NAMALWA (cell line): ENCODE results near the gene DEFB119.
"Not testable (repeated sequence)": the region's sequence is repeated elsewhere in the genome, so short reads cannot be mapped to it uniquely, and the experiment has no call there.

Source experiments
- DNase-seq: peaks from one replicate; pipeline ENCODE4 v3.0.0-alpha.2; 2015; ENCODE audit warnings: low spot score

DEFB119 gene, protein sequence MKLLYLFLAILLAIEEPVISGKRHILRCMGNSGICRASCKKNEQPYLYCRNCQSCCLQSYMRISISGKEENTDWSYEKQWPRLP

DNA sequence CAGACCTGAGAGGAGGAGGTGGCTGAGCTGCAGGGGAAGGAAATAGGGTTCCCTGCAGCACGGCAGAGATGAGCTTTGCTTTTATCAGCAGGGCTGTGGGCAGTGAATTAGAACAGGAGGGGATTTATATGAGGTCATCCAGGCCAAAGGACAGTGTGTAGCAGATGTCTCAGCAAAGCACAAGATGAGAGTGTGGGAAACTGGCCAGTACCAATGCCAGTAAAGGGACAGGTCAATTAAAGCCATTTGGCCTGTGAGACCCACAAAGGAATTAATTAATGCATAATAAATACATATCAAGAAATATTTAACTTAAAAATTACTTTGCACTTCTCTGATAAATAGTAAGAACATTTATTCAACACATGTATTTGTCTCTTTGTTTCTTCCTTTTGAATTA, at the start of gene DEFB119:
DEFB119 (minus strand) TSS at position 101 of the 400 bp plus-strand sequence. CDS start 107 bp downstream, outside the sequence.
- no peak for DNase-seq

DNA sequence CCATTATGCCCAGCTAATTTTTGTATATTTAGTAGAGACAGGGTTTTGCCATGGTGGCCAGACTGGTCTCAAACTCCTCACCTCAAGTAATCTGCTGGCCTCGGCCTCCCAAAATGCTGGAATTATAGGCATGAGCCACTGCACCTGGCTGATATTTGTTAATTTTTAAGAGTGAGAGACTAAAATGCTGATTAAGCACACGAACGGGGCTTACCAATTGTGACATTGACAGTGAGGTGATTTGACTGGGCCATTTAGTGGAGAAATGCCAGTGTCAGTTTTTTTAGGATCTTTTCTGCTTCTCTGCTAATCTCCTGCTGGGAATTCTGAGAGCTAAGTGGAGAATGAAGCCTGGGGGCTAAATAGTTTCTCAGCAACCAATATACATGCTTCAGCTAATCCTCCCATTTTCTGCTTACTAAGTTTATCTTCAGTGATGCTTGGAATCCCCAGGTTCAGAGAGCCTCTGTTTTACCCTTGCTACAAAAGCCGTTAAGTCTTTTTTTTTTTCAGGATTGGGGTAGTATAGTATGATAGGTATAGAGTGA, 40.3 kb upstream of the DEFB119 start:
- no peak for DNase-seq

GRCh38 chr20:31427576-31427975, 37.2 kb upstream of the DEFB119 start:
- DNase-seq, result not testable (repeated sequence)

DNA sequence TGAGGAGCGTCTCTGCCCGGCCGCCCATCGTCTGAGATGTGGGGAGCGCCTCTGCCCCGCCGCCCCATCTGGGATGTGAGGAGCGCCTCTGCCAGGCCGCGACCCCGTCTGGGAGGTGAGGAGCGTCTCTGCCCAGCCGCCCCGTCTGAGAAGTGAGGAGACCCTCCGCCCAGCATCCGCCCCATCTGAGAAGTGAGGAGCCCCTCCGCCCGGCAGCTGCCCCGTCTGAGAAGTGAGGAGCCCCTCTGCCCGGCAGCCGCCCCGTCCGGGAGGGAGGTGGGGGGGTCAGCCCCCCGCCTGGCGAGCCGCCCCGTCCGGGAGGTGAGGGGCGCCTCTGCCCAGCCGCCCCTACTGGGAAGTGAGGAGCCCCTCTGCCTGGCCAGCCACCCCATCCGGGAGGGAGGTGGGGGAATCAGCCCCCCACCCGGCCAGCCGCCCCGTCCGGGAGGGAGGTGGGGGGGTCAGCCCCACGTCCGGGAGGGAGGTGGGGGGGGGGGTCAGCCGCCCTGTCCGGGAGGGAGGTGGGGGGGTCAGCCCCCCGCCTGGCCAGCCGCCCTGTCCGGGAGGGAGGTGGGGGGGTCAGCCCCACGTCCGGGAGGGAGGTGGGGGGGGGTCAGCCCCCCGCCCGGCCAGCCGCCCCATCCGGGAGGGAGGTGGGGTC, 36.6 kb upstream of the DEFB119 start:
- not testable (repeated sequence) for DNase-seq

- no peak for DNase-seq
These were observed 35.4 kb upstream of the DEFB119 start for GRCh38 chr20:31425797-31426196.

DNA sequence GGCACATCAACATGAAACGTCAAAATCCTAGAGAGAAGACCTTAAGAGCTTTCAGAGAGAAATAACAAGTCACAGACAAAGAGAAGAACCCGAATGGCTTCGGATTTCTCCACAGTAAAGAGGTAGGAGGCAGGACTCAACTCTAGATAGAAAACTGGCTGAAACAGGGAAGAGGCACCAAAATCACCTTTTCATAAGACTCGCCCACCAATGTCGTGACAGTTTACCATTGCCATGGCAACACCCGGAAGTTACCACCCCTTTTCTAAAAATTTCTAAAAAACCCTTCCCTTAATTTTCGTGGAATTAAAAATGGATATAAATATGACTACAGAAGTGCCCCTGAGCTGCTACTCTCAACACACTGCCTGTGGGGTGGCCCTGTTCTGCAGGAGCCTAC, 27.9 kb upstream of the DEFB119 start:
- DNase-seq, result no peak

DNA sequence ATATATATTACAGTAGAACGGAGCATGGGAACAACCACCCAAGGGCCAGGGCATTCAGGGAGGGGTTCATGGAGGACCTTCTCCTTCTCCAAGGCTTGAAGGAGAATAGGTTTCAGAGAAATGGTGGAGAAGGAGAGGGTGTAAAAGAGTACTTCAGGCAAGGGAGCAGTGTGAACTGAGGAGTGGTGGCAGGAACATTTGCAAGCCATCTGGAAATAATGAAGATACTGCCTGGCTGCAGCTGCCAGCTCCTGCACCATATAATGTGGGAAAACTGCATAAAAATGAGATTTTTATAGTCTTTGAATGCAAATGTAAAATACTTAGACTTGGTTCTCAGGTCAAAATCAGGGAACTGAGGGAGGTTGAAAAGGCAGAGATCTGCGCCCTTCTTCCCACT, 25.3 kb upstream of the DEFB119 start:
- DNase-seq, result no peak

GRCh38 chr20:31414381-31414780, 24.0 kb upstream of the DEFB119 start:
- no peak for DNase-seq

- DNase-seq, result no peak
These were observed 19.6 kb upstream of the DEFB119 start for GRCh38 chr20:31410011-31410410.

- no peak for DNase-seq
These were observed 15.7 kb upstream of the DEFB119 start, which contains the start of gene DEFB121 for GRCh38 chr20:31406115-31406514. Gene DEFB121, minus strand, starts transcription at chr20:31406215. Its CDS starts 63 bp downstream, at chr20:31406152.

DNA sequence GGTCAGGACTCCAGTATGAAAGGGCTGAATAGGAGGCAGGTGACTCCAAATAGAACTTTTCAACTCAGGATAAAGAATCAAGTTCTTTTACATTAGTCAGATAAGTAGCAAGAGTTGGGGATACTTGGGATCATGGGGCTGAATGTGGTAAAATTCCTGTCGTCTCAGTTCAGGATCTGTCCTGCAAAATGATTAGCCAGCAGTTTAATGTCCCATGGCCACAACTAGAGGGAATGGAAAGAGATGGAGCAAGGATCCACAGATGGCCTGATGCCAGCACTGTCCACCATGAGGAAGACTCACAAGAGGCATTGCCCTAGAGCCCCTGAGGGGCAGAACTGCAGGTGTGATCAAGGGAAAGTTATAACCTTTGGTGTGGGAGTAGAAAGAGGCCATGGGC, 13.5 kb upstream of the DEFB119 start:
- DNase-seq, result no peak

GRCh38 chr20:31394900-31395299, 4.5 kb upstream of the DEFB119 start:
- DNase-seq, result no peak

DNA sequence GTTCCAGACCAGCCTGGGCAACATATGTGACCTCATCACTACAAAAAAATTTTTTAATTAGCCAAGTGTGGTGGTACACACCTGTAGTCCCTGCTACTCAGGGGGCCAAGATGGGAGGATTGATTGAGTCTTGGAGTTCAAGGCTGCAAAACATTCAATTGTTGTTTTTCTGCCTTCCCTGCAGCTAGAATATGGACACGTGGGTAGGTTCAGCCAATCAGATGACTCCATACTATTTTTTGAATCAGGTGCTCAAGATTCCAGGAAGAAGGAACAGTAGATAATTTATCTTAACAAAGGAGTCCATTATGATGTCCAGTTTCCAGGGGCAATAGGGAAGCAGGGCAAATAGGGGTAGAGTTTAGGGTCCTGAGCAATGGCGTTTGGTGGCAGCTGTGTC, 2.4 kb upstream of the DEFB119 start:
- no peak for DNase-seq

- no peak for DNase-seq
These were observed 16.0 kb downstream of the DEFB119 start for GRCh38 chr20:31374346-31374745.

GRCh38 chr20:31368301-31368700, 22.1 kb downstream of the DEFB119 start, which contains the start of gene DEFB118:
Gene DEFB118, plus strand, starts transcription at chr20:31368601. Its CDS starts 50 bp downstream, at chr20:31368651.
- DNase-seq, result no peak

GRCh38 chr20:31364272-31364671, 26.1 kb downstream of the DEFB119 start:
- DNase-seq, result not testable (repeated sequence)

DNA sequence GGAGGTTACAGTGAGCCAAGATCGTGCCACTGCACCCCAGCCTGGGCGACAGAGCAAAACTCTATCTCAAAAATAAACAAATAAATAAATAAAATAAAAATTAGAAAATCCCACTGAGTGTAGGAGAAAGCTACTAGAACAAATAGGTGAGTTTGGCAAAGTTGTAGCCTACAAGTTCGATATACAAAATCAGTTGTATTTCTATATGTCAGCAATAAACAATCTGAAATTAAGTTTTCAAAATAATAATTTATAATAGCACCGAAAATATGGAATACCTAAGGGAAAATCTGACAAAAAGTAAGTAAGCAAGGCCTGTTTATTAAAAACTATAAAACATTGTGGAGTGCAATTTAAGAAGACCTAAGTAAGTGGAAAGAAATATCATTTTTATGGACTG, 27.1 kb downstream of the DEFB119 start:
- no peak for DNase-seq

GRCh38 chr20:31355981-31356380, 34.4 kb downstream of the DEFB119 start:
- no peak for DNase-seq

DNA sequence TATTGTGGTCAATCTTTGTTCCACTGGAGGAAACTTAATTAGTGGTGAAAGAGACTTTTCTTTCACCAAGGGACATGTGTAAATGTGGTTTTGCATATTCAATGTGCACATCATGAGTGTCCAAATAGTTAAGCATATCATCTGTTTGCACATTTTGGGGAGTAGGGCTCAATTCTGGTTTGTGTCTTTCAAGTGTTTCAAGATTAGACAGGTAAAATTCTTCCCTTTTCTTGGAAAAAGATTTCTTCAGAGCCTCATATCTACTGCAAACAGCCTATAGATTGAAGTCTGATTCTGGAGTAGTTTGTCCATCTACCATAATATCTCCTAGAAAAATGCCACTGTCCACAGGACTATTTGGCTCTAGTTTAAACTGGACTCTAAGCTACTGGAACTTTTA, 48.9 kb downstream of the DEFB119 start:
- DNase-seq, result no peak

GRCh38 chr20:31330893-31331292, 59.5 kb downstream of the DEFB119 start:
- DNase-seq, result no peak
